Measurements from ENCODE around the gene TPK1. TPM values are rescaled to one million over a fixed set of nuclear protein-coding genes. Genes with fewer than 3 reads are reported as not detected.

Gene TPK1
- total and polyA plus RNA-seq, 2 of the 4 experiments (the other 2 are of a cell fraction): 0.38 to 1.8 TPM

- H3K27ac ChIP-seq (ENCODE audit: insufficient read depth, low read length): no peak overlapping the region
Observed at GRCh38 chr7:144725070-144725469, 110.8 kb downstream of the TPK1 start.

More at GRCh38 chr7:144725070-144725469, 110.8 kb downstream of the TPK1 start:
- H3K79me1 ChIP-seq (ENCODE audit: low read depth in 1 of 2, low read length in 2 of 2): no peaks in the 10 kb centered on the region
- ChIA-PET CTCF (no interaction called here), POLR2A (ENCODE audit: unreplicated experiment) (no interaction called here)
- in situ Hi-C loops (cut with MboI; ENCODE audit: low sequenced_read_pairs): no loop called here
- no peak overlapping the region for H2BK20ac ChIP-seq (ENCODE audit: low read depth, low read length)
- H3K18ac ChIP-seq (ENCODE audit: low read depth, low read length): no peak overlapping the region
- H4K91ac ChIP-seq (ENCODE audit: insufficient read depth, low read depth, low read length): no peak overlapping the region
- H3K23ac ChIP-seq (ENCODE audit: low read depth, low read length): no peak overlapping the region
- WGBS, 2 experiments (ENCODE audit: extremely low coverage in 2 of 2, insufficient read length in 1 of 2): no CpG with 5 or more reads among the region's 1 CpG
- no peak overlapping the region for H2BK15ac ChIP-seq (ENCODE audit: low read depth, low read length)
- H2AFZ ChIP-seq (replicated peaks; ENCODE audit: low read length, poor library complexity): no peak overlapping the region
- no peaks in the 10 kb centered on the region for H3K9me1 ChIP-seq (ENCODE audit: insufficient read depth, low read length)
- no peak overlapping the region for H3K4me3 ChIP-seq (ENCODE audit: insufficient read depth, low read depth, low read length)
- H2AK9ac ChIP-seq (replicated peaks; ENCODE audit: low read depth, low read length, poor library complexity): no peak overlapping the region
- no peak for DNase-seq
- no peaks in the 10 kb centered on the region for H3K27me3 ChIP-seq (ENCODE audit: control insufficient read depth, insufficient read depth, low read length)
- H2BK120ac ChIP-seq (ENCODE audit: low read depth, low read length): no peak overlapping the region
- H2AK5ac ChIP-seq (ENCODE audit: low read depth, low read length): no peak overlapping the region
- no peaks in the 10 kb centered on the region for H3K36me3 ChIP-seq (ENCODE audit: control insufficient read depth, insufficient read depth, low read length)
- no peaks in the 10 kb centered on the region for H3K4me1 ChIP-seq (ENCODE audit: control insufficient read depth, insufficient read depth, low read length)
- H2BK5ac ChIP-seq (ENCODE audit: low read depth, low read length, poor library complexity, severe bottlenecking): no peak overlapping the region
- no peak overlapping the region for H3K56ac ChIP-seq (ENCODE audit: extremely low read depth, insufficient read depth, low read length)
- intact Hi-C loops (cut with micrococcal nuclease): no loop called here
- H3K4ac ChIP-seq (ENCODE audit: low read depth, low read length): no peak overlapping the region
- no TSS peak for BruUV-seq (replicated peaks)
- H4K20me1 ChIP-seq (ENCODE audit: insufficient read depth, low read length): no peaks in the 10 kb centered on the region
- H4K5ac ChIP-seq (ENCODE audit: low read depth, low read length): no peak overlapping the region
- no peak for ATAC-seq (ENCODE audit: low read depth)
- H3K9ac ChIP-seq (ENCODE audit: low read depth, low read length): no peak overlapping the region
- no peak overlapping the region for H4K8ac ChIP-seq (ENCODE audit: low read depth in 2 of 2, low read length in 2 of 2)
- no peak overlapping the region for H3K4me2 ChIP-seq (ENCODE audit: low read depth, low read length)
- 0 out of 2 replicates have a peak, but pooled peaks cover 4% of the 10 kb centered on the region for H3K9me3 ChIP-seq (ENCODE audit: control insufficient read depth, insufficient read depth, low read length)
- no peak overlapping the region for H3K14ac ChIP-seq (replicated peaks; ENCODE audit: low read depth, low read length)
- dilution Hi-C loops (cut with HindIII; ENCODE audit: low sequenced_read_pairs, unreplicated experiment): no loop called here
- TF ChIP-seq MAFK (IDR thresholded peaks at IDR 0.05; ENCODE audit: low read depth, low read length) (no peak), RCOR1 (IDR thresholded peaks at IDR 0.05; ENCODE audit: insufficient replicate concordance, low read length) (no peak), USF2 (IDR thresholded peaks at IDR 0.05; ENCODE audit: low read depth, low read length) (no peak)
